ENCODE measurements around the gene TPCN1.

GRCh38 chr12:113287899-113288282, 66.6 kb downstream of the TPCN1 start:
- TF ChIP-seq CTCF (IDR thresholded peaks at IDR 0.05) (no peak), POLR2A (IDR thresholded peaks at IDR 0.05) (no peak), POLR2AphosphoS5 (IDR thresholded peaks at IDR 0.05) (no peak)

Measured in breast epithelium (tissue), 3 donors.